Stimulated activated CD8-positive, alpha-beta memory T cell treated with anti-CD3 and anti-CD28 coated beads, Interleukin-7, amount 100 ng/mL, for 4 hours (primary cell): ENCODE measurements around the gene RARA.
"Not testable (repeated sequence)": the region's sequence is repeated elsewhere in the genome, so short reads cannot be mapped to it uniquely, and the experiment has no call there.

Experiments
- DNase-seq, 2 donors: peaks; one replicate each; pipeline ENCODE4 v3.0.0-alpha.2; 2020; ENCODE audit warnings: low read depth in 2 of 2

The RARA gene

GRCh38 chr17:40297511-40297910 lies 11.5 kb upstream of the RARA start:
- DNase-seq, result no peak

- no peak for DNase-seq
Observed at GRCh38 chr17:40298726-40299125, 10.3 kb upstream of the RARA start.

- not testable (repeated sequence) for DNase-seq
Observed at GRCh38 chr17:40299159-40299757, 9.7 kb upstream of the RARA start.

GRCh38 chr17:40301315-40301714 lies 7.7 kb upstream of the RARA start:
- no peak for DNase-seq

- peak in 1 of 2 donors; percentile 39 for DNase-seq
Observed at GRCh38 chr17:40303009-40303657, 5.8 kb upstream of the RARA start.

GRCh38 chr17:40303708-40304551 lies 5.0 kb upstream of the RARA start:
- no peak for DNase-seq

GRCh38 chr17:40304552-40304863 lies 4.5 kb upstream of the RARA start:
- not testable (repeated sequence) for DNase-seq

- DNase-seq, result not testable (repeated sequence)
Observed at GRCh38 chr17:40304866-40305265, 4.1 kb upstream of the RARA start.

GRCh38 chr17:40306395-40306794 lies 2.6 kb upstream of the RARA start:
- DNase-seq, result no peak

- DNase-seq, result no peak
Observed at GRCh38 chr17:40307001-40307730, 1.8 kb upstream of the RARA start.

- no peak for DNase-seq
Observed at GRCh38 chr17:40307740-40308239, 1.2 kb upstream of the RARA start.

GRCh38 chr17:40309949-40310510 lies 1.1 kb downstream of the RARA start:
- no peak for DNase-seq

- DNase-seq, result no peak
Observed at GRCh38 chr17:40310882-40311391, 2.0 kb downstream of the RARA start.

GRCh38 chr17:40311575-40311974 lies 2.6 kb downstream of the RARA start:
- no peak for DNase-seq

GRCh38 chr17:40312131-40312731 lies 3.3 kb downstream of the RARA start:
- no peak for DNase-seq

- DNase-seq, result no peak
Observed at GRCh38 chr17:40312893-40313667, 4.1 kb downstream of the RARA start.

GRCh38 chr17:40313668-40314583 lies 4.9 kb downstream of the RARA start:
- DNase-seq, result no peak

- DNase-seq, result peak; percentile 91 to 92
Observed at GRCh38 chr17:40314584-40314956, 5.6 kb downstream of the RARA start.

GRCh38 chr17:40315206-40315605 lies 6.2 kb downstream of the RARA start:
- DNase-seq, result no peak
